ENCODE measurements around the gene NUDT19.

GRCh38 chr19:32669310-32669709, 22.3 kb upstream of the NUDT19 start:
- TF ChIP-seq CTCF (IDR thresholded peaks at IDR 0.05) = no peak
- TF ChIP-seq POLR2A (IDR thresholded peaks at IDR 0.05) = no peak

All from thyroid gland (tissue), 4 donors.